DMS114 treated with DMSO at 0.1 percent for 48 hours (cell line): ENCODE measurements around the gene MESP2.

Experiments used
- DNase-seq: peaks from one replicate; lab custom pipeline; 2025; ENCODE audit not compliant: unreplicated experiment; lab: John Stamatoyannopoulos, UW

MESP2 gene

DNA sequence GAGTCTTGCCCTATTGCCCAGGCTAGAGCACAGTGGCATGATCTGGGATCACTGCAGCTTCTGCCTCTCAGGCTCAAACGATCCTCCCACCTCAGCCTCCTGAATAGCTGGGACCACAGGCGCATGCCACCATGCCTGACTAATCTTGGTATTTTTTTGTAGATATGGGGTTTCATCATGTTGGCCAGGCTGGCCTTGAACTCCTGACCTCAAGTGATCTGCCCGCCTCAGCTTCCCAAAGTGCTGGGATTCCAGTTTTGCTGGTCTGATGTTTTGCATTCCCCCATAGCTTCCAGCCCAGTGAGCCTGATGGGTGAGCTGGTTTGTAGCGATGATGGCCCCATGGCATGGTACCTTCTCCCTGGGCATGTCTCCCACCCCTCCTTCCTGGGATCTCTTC, 20.4 kb upstream of the MESP2 start:
- no peak for DNase-seq

DNA sequence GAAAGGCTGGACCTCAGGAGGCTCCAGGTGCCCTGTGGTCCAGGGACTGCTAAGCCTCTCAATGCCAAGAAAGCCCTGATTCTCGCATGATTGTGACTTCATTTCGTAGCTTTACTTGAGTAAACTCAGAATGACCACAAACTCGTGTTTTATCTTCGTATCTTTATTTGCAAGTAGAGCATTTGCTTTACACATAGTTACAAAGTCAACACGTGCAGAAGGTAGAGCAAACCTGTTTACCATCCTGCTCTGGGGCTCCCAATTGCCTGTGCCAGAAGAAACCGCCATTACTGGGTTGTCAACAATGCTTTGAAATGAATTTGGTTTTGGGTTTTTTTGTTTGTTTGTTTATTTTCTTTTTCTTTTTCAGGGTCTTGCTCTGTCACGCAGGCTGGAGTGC, 19.2 kb upstream of the MESP2 start:
- no peak for DNase-seq

- DNase-seq: no peak
These were observed 17.8 kb upstream of the MESP2 start for GRCh38 chr15:89758283-89758682.

GRCh38 chr15:89758981-89759380, 17.2 kb upstream of the MESP2 start:
- DNase-seq: no peak

DNA sequence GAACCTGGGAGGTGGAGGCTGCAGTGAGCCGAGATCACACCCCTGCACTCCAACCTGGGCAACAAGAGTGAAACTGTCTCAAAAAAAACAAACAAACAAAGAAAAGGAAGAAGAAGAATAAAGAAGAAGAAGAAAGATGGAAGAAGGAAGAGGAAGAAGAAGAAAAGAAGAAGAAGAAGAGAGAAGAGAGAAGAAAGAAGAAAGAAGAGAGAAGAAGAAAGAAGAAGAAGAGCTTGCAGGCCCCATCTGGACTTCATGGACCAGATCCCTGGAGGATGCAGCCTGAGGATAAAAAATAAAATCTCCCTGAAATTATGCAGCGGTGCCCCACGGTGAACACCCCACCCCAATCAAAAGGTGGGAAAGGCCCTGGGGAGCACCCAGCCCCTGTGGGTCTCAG, 16.3 kb upstream of the MESP2 start:
- DNase-seq: no peak

DNA sequence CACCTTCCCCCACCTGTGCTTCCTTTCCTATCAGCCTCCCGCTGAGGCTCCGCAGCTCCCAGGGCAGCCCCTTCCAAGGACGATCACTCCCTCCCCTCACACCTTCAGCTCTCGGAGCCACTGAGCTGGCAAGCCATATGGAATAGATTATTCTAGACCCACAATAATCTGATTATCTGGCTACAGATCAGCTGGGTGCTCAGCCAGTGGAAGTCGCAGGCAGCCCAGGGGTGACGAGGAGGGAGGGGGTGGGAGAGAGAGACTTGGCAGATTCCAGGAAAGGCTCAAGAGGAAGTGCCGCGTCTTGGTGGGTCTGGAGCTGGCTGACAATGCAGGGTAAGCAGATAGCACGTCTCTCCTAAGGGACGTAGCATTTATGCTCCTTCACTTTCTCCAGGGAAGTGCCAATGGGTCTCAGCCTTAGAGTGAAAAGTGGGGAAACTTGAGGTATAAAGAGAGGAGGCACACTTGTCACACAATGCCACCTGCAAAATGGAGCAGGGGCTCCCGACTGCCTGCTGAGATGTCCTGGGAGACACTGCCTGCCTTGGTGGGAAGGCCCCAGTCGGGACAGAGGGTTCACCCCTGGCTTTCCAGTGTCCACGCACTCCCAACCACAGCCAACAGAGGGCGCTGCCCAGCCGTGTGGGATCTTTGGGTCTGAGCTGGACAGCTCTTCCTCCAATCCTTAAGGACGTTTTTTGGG, 15.7 kb upstream of the MESP2 start:
- peak; percentile 51 for DNase-seq

DNA sequence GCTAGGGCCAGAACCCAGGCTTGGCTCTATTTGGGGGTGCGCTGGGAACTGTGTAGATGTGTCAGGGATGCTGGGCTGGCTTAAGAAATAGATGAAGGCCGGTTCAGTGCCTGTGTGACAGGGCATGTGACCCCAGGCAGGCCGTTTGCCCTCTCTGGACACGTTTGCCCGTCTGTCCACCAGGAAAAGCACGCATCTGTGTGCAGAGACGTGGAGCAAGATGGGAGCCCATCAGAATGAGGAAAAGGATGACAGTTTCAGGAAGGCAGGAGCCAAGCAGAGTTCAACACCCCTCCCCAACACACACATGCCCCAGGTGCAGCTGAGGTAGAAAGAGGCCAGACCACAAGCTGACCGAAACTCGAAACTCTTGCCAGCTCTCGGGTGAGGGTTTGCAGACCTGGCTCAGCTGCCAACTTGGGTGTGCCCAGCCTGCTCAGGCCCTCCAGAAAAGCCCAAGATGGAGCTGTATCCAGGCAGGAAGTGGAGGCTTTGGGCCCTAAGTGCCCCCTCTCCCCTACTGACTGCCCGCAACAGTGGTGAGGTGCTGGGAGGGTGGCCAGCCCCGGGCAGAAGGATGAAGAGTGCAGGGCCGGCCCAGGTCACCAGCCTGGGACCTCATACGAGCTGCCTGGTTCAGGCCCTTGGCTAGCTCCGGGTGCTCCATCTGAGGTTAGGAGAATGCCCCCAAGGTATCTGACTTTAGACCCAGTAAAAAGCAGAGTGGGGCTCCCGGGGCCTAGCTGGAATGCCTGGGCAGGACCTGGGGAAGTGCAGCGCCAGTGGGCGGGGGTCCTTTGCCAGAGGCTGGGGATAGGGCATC, 14.9 kb upstream of the MESP2 start:
- DNase-seq: no peak

- no peak for DNase-seq
These were observed 14.2 kb upstream of the MESP2 start for GRCh38 chr15:89761929-89762328.

- DNase-seq: no peak
These were observed 10.4 kb upstream of the MESP2 start for GRCh38 chr15:89765694-89766093.

DNA sequence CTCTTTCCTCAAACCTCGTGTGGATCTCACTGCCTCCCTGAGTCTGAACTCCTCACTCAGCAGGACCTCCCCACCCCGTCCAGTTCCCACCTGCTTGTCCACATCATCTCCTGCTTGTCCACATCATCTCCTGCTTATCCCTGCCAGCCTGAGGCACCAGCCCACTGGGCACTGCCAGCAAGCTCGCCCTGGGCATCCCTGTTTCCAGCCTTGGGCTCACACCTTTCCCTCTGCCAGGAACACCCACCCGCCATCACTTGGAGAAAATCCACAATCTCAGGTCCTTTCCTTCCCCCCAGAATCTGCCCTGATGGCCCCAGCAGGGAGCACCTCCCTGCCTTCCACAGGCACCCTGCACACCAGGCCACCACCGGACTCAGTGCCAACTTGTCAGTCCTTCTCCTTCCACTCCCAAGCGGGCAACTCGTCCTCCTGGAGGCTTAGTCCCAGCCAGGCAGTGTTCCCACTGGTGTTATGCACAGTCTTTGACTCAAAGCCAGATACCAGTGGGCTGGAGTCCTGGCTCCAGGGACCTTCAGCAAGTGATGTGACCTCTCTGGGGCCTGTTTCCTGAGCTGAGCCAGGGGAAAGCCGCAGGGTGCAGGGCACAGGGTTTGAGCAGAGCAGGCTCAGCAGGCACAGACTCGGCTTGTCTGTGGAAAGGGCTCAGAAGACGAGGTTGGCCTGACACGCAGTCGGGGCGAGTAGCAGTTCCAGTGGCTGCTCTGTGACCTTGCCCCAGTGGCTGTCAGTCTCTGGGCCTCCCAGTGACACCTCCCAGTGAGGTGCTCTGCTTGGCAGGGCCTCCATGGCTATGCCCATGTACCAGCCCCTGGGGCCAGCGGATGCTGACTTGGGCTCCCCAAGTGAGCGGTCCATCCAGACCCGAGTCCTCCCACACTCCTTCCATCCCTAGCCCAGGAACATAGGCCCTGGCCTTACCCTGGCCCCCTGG, 9.5 kb upstream of the MESP2 start:
- DNase-seq: no peak

DNA sequence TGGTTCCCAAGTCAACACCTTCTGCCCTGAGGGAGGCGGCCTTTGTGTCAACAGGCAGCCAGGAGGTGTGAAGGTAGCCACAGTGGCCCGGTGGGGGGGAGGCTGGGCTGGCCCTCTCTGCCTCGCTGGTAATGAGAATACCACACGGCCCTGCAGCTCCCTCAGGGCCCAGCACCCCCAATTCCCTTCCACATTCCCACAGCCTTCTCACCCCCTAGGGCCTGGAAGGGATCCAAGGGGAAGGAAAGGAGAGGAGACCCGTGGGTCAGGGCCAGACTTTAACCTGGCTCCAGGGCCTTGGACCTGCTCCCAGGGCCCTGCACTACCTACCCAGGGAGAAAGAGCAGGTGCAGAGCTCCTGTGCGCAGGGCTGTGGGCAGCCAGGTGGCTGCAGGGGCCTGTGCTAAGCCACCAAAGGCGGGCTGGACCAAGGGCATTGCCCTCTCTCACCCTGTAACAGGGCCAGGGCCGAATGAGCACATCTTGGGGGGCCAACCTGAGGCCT, 8.7 kb upstream of the MESP2 start:
- no peak for DNase-seq

DNA sequence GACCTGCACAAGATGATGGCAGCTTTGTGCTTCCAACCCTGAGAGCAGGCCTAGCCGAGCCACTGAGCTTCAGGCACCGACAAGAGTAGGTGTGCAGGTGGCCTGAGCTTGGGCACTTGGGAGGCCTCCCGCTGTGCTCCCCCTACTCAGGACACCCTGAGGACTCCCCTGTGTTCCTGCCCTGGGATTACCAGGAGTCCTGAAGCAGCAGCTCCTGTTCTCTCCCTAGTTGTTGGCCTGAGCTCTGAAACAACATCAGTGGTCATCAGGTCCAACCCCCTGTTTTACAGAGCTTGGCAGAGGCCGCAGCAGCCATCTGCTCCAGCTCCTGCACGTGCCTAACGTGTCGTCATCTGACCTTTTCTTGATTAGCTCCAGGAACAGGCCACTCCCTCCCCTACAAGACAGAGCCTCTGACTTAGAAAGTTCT, 8.0 kb upstream of the MESP2 start:
- DNase-seq: no peak

DNA sequence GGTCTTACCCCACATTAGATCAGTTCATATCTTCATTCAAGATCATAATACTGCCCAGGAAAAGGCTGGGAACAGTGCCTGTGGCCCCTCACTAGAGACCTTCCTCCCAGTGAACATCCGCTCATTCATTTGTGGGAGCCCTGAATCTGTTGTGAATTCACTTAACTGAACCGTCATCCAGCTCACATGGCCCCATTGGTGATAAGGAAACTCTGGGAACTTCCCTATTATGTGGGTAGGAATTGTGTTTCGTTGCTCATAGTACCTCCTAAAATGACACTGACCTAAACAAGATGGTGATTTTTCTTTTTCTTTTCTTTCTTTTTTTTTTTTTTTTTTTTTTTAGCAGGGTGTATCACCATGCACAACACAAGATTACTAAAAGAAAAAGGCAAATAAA, 6.8 kb upstream of the MESP2 start:
- DNase-seq: no peak

DNA sequence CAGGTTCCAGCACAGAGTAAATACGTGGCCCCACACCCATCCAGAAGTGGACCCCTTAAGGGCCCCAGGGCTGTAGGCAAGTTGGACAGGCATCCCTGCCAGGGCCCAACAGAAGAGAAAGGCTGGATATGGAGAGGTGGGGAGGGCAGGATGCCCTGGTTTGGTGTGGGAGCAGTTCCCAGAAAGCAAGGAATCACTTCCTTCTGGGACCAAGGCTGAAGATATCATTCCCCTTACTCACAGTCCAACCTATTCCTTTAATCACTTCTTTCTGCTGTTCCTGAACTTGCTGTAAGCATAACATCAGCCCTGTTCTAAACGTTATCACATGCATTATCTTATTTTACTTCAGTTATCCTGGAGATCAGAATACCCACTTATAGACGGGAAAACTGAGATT, 6.1 kb upstream of the MESP2 start:
- DNase-seq: no peak

GRCh38 chr15:89772932-89773583, 3.1 kb upstream of the MESP2 start:
- no peak for DNase-seq

DNA sequence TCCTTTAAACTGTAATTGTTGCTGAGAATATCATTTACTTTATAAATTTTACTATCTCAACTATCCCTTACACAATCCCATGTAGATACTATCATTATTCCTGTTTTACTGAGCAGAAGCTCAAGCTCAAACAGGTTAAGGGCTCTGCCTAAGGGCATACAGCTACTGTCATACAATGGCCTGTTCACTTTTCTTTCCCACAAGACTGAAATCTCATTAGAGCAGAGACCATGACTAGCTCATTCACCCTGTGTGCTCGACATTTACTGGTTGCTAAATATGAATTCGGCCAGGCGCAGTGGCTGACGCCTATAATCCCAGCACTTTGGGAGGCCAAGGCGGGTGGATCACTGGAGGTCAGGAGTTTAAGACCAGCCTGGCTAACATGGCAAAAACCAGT, 1.6 kb upstream of the MESP2 start:
- DNase-seq: no peak

DNA sequence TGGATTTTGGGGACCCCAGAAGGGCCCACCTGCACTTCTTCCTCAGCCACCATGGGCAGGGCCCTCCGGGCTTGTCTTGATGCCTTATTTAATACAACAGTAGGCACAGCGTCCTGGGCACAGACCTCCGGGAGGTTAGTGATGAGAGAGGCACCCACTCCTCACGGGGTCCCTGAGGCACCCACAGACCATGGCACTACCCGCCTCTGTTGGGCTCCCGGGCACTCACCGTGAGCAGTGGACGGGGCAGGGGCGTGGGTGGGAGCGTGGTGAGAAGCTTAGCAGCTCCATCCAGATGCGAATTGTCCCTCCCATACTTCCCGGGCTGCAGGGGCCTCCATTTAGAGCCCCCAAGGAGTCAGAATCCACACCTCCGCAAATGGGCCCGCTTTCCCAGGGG, 317 bp upstream of the MESP2 start:
- no peak for DNase-seq

GRCh38 chr15:89777073-89777751, 1.1 kb downstream of the MESP2 start:
- no peak for DNase-seq

DNA sequence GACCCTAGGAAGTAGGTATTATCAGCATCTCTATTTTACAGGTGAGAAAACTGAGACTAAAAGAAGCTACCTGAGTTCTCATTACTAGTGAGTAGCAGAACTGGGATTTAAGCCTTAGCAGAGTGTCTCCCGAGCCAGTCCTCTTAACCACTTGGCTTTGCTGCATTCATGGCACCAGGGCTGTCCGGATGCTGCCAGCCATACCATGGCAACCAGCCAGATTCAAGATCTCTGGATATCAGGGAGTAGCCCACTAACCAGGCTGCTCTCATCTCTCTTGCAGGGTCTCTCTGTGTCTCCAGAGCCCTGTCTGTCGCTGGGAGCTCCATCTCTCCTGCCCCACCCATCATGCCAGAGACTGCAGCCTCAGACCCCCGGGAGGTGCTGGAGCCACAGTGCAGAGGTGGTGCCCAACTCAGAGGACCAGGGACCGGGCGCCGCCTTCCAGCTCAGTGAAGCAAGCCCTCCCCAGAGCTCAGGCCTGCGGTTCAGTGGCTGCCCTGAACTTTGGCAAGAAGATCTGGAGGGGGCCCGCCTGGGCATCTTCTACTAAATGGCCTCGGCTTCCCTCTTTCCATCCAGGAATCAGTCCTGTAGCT, 1.7 kb downstream of the MESP2 start:
- DNase-seq: no peak

- no peak for DNase-seq
These were observed 2.7 kb downstream of the MESP2 start for GRCh38 chr15:89778861-89779260.
